HG03064 (cell line): Measurements from ENCODE around the gene ADISSP.

Source experiments
- ATAC-seq: cut with Tn5 transposase; IDR thresholded peaks from one replicate; pipeline ENCODE4 v1.9.1; 2021; ENCODE audit warnings: low read depth; ENCODE audit not compliant: unreplicated experiment

ADISSP gene

DNA sequence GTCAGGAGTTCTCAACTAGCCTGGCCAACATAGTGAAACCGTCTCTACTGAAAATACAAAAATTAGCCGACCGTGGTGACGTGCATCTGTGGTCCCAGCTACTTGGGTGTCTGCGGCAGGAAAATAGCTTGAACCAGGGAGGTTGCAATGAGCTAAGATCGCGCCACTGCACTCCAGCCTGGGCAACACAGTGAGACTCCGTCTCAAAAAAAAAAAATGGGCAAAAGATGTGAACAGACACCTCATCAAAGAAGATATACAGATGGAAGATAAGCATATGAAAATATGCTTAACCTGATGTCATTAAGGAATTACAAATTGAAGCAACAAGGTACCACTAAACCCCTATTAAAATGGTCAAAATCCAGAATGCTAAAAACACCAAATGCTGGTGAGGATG lies 44.3 kb downstream of the ADISSP start:
- no peak for ATAC-seq

DNA sequence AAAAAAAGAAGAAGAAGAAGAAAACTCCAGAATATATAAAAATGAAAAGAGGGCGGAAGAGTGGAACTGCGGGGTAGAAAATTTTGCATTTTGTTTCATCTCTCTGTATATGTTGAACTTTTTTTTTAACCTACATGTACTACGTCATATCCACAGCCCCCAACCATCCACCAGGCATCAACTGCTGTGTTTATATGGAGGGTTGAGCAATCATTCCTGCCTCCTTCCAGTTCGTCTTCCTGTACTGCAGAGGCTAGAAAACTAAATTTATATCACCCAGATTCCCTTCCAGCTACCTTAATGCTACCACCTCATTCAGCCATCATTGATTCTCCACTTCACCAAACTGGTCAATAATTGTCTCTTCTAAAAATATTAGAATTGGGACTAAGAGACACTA lies 45.6 kb downstream of the ADISSP start:
- no peak for ATAC-seq

DNA sequence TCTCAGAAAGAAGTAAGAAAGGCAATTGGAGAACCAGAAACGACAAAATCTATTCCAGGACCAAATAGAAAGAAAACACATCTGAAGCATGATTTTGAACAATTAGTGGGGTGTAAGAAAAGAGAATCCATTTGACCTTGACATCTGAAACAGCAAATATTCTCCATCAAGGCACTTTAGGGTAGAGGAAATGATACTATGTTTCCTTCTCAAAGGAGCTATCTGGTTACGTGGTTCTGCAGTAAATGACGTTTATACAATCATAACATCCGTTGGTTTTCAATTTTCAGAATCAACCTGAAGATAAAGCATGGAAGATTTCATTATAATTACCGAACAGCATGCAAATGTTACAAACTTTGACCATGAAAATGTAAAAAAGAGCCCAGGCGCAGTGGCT lies 46.9 kb downstream of the ADISSP start:
- ATAC-seq: no peak

DNA sequence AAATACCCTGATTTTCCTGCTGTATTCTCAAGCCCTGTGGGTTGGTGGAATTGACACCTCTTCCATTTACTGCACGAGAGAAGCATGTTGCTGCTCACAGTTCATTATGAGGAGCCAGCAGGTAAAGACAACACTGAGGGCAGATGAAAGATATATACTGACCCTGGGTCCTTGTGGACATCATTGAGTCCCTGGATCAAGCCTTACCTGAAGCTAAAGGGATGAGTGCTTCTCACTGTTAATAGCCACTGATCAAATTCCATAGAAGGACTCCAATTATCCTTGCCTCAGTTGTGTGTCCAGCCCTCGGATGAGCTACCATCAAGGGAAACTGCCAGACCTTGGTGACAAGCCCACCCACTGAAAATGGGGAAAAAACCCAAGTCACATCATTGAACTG lies 47.5 kb downstream of the ADISSP start:
- ATAC-seq: no peak

DNA sequence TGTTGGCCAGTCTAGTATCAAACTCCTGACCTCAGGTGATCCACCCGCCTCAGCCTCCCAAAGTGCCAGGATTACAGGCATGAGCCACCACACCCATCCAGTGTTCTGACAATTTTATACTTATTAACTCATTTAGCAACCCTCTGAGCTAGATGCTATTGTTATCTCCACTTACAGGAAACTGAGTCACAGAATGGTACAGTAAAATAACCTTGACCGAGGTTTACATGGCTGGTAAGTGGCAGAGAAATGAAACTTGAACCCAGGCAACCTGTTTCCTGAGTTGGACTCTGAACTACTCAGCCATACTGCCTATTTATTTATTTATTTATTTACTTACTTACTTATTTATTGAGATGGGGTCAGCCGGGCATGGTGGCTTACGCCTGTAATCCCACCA lies 48.5 kb downstream of the ADISSP start:
- no peak for ATAC-seq

DNA sequence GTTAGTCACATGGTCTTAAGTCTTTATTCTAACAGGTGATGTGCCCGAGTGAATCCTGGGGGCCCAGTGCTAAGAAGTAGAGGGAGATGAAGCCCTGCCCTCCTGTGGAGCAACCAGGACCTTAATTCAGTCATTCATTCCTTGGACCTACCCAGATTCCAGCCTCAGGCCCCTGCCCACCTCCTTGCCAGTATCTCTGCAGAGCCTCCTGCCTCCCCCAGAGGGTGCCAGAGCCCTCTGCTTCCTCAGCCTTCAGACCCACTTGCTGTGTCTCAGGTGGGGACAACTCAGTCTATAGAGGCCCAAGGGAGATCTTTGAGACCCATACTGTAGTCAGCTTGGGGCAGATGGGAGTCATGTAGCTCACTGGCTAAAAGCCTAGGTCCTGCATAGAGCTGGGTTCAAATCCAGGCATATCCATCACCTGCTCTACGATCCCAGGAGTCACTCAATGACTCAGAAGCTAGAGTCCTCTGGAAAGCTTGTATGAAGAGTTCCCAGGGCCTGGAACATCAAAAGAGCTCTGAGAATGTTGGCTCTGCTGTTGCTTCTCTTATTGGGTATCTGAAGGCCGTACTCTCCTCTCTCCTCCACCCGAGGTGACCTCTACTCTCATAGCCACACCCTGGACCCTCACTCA lies 51.2 kb downstream of the ADISSP start:
- no peak for ATAC-seq

DNA sequence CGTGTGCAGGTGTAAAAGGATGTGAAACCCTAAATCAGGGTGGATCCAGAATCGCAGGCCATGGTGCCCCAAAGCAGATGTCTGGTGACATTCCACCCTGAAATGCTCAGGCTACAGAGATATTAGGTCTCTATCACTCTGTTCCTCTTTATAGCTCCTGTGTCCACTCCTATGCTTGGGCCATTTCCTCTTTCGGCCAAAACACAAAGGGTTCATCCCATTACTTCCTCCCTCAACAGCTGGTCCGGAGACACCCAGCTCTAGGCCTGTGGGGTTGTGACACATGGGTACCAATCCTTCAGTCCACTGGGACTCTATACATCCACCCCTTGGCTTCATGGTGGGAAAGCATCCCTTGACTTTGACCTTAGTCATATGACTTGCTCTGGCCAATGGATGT lies 53.5 kb downstream of the ADISSP start:
- ATAC-seq: no peak

DNA sequence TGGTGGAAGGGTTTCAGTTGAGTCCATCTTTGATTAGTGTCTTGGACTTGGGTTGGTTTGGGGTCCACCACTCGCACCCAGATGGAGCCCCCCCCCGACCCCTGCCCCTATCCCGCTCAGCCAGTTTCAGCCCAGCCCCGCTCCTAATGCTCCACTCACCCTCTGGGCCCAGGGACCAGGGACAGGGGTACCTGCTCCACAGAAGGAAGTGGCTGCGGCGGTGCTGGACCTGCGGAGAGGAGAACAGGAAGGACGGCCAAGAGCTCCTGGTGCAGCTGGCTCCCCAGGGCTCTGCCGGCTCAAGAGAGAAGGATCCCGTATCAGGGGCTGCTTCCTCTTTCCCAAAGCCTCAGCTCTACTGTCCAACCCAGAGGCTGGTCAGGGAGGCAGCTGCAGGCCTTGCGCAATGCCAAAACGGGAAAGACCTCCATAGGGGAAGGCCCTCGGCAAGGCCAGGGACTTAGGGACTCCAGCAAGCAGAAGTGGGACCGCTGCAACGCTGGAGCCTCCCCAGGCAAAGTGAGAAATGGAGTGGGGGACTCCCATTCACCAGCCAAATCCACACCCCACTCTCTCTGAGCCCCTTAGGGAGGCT lies 55.2 kb downstream of the ADISSP start, which contains the start of gene SIGLEC1:
Gene SIGLEC1 (minus strand): TSS at position 322 of the 595 bp plus-strand sequence. CDS start 5,472 bp downstream, outside the sequence.
- ATAC-seq: no peak

DNA sequence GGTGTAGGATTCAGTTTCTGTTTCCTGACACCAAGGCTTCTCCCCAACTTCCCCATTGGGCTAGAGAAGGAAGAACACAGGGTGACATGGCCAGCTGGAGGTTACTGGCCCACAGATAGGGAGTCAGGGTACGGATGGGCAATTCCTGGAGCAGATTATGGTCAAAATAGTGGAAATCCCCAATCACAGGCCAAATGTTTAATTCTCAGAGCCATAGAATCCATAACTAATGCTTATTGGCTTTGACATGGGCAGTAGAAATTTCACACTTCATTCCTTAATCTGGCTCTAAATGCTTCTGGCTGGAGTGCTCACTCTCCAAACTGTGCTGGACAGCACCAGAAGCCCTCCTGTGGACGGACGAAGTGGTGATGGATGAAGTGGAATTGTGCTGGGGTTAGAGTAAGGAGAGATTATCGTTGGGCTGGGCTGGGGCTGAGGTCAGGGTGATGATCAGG lies 56.0 kb downstream of the ADISSP start:
- ATAC-seq: no peak

DNA sequence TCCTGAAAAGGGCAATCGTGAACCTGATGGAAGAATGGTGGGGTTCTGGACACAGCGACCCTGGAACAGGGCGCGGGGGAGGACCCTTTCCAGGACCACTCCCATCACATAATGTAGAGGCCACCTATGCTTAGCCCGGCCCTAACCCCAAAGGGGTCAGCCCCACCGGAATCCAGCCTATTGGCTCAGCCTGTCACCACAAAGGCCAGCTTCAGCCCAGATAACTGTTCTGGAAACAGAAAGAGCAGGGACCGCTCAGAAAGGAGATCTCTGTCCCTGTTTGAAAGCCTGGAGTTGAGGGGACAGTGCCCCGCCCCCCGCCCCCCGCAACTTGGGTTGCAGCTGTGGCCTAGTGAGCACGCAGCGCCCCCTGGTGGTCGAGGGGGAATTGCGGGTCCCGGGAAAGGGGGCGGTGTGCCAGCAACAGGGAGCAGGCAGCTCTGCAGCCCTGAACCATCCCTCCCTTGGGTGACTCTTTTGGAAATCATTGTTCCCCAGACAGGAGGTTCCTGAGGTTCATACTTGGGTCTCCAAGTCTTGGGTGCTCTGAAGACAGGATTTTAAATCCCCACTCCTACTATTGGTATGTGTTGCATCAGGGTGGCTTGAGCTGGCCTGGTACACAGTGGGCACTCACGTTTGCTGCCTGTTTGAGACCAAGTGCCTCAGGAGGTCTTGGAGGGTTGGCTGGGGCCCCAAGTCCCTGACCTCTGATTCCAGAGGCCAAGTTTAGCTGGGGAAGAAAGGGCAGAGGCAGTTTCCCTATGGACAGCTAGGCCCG lies 56.7 kb downstream of the ADISSP start:
- ATAC-seq: no peak

DNA sequence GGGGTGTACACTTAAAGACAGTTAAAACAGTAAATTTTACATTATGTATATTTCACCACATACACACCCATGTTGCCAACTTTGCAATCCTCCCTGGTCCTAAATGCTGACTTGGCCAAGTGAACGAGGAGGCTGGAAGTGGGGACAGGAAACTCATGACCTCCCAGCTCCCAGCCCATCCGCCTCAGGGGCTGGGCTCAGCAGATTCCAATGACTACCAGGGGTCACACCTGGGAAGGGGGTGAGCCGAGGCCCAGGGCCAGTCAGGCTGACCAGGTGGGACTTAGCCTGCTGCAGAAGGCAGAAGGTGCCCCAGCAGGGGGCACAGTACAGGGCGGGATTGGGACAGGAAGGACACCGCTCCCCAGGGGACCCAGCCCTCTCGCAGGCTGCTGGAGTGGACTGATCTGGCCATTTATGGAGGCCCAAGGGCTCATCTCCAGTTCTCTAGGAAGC lies 57.5 kb downstream of the ADISSP start:
- ATAC-seq: no peak

DNA sequence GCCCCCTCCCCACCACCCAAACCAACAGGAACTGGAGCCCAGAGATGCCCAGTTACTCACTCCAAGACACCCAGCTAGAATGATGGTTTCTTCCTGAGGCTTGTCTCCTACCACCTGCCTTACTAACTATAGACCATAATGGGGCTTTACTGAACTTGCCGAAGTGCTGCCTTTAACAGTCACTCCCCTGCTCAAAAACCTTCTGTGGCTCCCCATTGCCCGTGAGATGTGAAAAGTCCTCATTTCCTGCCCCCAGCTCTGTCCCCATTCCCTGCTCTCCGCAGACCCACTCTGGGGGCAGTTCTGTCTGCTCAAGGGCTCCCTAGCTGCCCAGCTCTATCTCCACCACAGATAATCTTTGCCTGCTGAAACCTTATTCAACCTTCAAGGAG lies 60.0 kb downstream of the ADISSP start:
- no peak for ATAC-seq

DNA sequence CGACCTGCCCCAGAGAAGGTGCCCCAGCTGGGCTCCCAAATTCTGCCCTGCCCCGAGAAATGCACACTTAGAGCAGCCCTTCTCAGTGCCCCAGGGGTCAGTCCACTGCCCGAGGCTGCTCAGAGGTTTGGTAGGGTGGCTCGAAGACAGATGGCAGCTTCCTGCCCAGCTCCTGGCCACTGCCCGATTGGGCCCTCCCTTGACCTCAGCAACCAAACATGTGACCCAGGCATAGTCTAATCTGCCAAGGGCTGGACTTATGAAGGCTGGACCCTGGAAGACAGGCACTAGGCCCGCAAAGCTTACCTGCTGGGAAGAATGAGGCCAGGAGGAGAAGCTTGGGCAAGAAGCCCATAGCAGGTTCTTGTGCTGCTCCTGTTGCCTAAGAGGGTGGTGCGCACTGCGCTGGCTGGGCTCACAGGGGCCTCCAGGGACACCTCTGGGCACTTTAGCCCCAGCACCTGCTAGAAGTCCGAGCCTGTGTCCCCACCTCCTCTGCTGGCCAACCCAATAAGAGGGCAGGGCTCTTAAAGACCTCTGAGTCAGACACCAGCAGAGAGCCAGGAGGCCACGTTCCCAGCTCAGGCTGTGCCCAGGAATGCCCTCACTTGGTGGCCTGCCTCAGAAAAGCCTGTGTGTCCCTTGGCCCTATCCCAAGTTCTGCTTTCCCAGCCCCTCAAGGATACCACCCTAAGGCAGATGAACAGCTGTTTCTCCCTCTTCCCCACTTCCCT lies 60.6 kb downstream of the ADISSP start:
- no peak for ATAC-seq

DNA sequence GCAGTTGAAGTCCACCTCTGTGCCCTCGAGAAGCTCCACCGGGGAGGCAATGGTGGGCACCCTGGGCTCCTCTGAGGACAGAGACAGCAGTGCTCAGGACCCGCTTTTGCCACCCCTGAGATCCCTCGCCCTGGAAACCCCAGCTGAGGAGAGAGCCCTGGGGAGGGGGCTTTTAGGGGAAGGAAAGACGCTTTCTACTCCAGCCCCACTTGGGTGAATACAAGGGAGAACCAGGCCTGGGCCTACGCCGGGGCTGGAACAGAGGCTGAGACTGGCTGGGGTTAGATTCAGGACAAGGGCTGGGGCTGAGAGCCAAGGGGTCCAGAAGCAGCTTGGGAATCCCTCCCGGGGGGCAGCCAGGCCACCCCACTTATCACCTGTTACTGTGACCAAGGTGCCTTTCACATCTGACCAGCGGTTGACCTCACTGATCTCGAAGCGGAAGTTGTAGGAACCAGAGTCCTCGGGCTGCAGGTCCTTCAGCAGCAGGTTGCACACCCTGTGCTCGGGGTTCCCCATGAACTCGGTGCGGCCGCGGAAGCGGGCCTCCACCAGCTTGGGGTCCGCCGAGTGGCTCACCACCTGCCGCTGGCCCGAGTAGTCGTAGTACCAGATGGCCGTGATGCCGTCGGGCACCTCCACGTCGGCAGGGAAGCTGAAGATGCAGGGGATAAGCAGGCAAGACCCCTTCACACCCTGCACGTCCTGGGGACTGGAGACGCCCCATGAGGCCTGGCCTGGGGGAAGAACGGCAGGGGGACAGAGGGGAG lies 61.4 kb downstream of the ADISSP start:
- no peak for ATAC-seq

DNA sequence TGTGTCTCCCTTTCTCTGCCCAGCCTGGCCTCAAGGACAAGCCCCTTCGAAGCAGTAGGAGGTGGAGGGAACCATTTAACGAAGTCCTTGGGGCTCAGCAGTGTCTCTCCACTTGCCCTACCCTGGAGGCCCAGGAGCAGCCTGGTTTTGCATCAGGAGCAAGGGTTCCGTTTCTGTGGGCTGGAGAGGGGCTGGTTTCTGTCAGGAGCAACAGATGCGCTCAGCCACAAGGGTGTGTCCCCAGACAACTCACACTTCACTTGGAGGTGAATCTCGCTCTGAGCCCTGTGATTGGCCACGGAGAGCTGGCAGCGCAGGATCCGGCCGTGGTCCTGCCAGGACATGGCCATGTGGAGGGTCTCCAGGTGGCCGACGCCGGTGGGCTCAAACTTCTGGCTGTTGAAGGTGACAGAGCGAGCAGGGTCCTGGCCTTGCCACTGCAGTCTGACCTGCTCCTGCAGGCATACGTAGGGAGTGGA lies 62.0 kb downstream of the ADISSP start:
- ATAC-seq: no peak

DNA sequence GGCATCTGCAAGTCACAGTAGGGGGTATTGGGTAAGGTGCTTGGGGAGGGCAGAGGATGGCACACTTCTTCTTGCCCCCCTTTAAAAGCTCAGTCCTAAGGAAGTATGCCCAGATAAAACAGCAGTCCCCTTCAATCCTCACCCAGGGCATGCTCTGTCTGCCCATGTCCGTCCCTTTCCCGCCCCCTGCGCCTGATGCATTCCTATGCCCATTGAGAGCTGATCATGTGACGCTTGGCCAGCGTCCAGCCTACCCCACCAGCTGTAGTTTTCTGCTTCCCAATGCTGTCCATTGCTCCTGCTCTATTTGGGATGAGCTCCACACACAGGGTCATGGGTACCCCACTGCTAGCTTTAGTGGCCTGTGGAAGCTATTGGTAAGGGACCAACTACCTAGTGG lies 63.5 kb downstream of the ADISSP start:
- no peak for ATAC-seq
